Stimulated activated naive B cell treated with anti-CD40 and anti-IgM and Interleukin-4, amounts not matched to agents 10 μg/mL and 1 μg/mL and 100 μg/mL, for 72 hours (primary cell): Measurements from ENCODE around the gene DBNDD1.
"Not testable (repeated sequence)": the region's sequence is repeated elsewhere in the genome, so short reads cannot be mapped to it uniquely, and the experiment has no call there.

ENCODE experiments used
- ATAC-seq, 2 donors: fragments of 150-1000 bp; cut with Tn5 transposase; replicated peaks; 2 replicates each; pipeline ENCODE4 v1.10.0; 2021; ENCODE audit warnings: moderate library complexity in 1 of 2
- DNase-seq: peaks from one replicate; pipeline ENCODE4 v3.0.0; 2021
- H3K27ac Mint-ChIP-seq: one replicate; pipeline ENCODE4 v1.8.0; 2022; ENCODE audit warnings: mild to moderate bottlenecking, mixed read lengths
- H3K27me3 Mint-ChIP-seq, 2 donors: one replicate each; pipeline ENCODE4 v1.8.0; 2022; ENCODE audit warnings: mixed read lengths in 2 of 2
- H3K36me3 Mint-ChIP-seq, 2 donors: one replicate each; pipeline ENCODE4 v1.8.0; 2022; ENCODE audit warnings: mixed read lengths in 2 of 2, mild to moderate bottlenecking in 1 of 2
- H3K4me1 Mint-ChIP-seq, 2 donors: one replicate each; pipeline ENCODE4 v1.8.0; 2022; ENCODE audit warnings: mixed read lengths in 2 of 2, mild to moderate bottlenecking in 1 of 2
- H3K4me3 Mint-ChIP-seq, 2 donors: one replicate each; pipeline ENCODE4 v1.8.0; 2022; ENCODE audit warnings: mild to moderate bottlenecking in 2 of 2, mixed read lengths in 2 of 2, moderate library complexity in 1 of 2
- H3K9me3 Mint-ChIP-seq, 2 donors: one replicate each; pipeline ENCODE4 v1.8.0; 2022; ENCODE audit warnings: mixed read lengths in 2 of 2, mild to moderate bottlenecking in 1 of 2

Gene DBNDD1

GRCh38 chr16:90018652-90019542 lies at the start of gene DBNDD1:
TSS of gene DBNDD1 (minus strand) at chr16:90019456. CDS start at chr16:90019341, 115 bp downstream.
- Mint-ChIP-seq H3K27me3 (peaks cover 0 to 7% of the 10 kb centered on the region in 2 donors), H3K36me3 (peaks cover 2 to 3% of the 10 kb centered on the region in 2 donors), H3K4me1 (peaks cover 9 to 68% of the 10 kb centered on the region in 2 donors), H3K4me3 (peak within 1 kb of the TSS; percentile 79 to 86), H3K27ac (peak within 1 kb of the TSS; percentile 47), H3K9me3 (peaks cover 0 to 3% of the 10 kb centered on the region in 2 donors)
- no peak for DNase-seq
- peak in 1 of 2 donors; percentile 15 for ATAC-seq

DNA sequence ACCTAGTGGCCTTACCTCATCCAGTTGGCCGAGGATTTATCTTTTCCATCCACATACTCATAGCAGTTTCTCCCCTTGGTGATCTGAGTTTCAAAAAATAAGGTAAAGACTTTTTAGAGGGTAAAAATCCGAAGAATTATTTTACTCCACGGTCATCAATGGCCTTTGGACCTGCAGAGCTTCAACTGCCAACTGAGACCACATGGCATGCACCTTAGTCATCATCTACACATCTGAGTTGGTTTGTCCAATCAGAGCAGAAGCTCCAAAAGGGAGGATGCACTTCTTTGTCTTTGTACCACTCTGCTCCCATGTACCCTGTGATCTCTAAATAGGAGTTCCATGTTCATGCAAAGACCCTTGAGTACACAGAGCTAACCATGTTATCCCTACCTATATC lies 42.2 kb upstream of the DBNDD1 start:
- no peak overlapping the region for H3K4me3 Mint-ChIP-seq
- H3K4me1 Mint-ChIP-seq, result peaks cover 7 to 14% of the 10 kb centered on the region in 2 donors
- DNase-seq, result no peak
- no peak for ATAC-seq
- H3K27me3 Mint-ChIP-seq, result peaks cover 21 to 43% of the 10 kb centered on the region in 2 donors
- no peak overlapping the region for H3K27ac Mint-ChIP-seq
- H3K9me3 Mint-ChIP-seq, result no peaks in the 10 kb centered on the region
- no peaks in the 10 kb centered on the region for H3K36me3 Mint-ChIP-seq

DNA sequence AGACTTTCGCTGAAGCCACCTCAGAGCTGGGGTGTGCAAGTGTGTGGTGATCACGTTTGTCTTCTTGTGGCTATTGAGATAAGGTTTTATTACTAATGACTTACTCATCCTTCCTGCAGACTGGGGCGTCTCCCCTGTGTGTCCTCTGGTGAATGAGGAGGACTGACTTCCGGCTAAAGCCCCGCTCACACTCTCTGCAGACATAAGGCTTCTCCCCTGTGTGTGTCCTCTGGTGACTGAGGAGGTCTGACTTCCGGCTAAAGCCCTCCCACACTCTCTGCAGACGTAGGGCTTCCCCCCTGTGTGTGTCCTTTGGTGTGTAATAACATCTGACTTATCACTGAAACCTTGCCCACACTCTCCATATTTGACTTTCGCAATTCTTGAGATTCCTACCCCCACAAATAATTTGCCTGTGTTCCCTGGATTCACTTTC lies 38.5 kb upstream of the DBNDD1 start:
- ATAC-seq, result peak; percentile 65 to 70
- peaks cover 11 to 18% of the 10 kb centered on the region in 2 donors for H3K36me3 Mint-ChIP-seq
- no peak overlapping the region for H3K4me3 Mint-ChIP-seq
- H3K27me3 Mint-ChIP-seq, result peaks cover 19 to 48% of the 10 kb centered on the region in 2 donors
- H3K27ac Mint-ChIP-seq, result no peak overlapping the region
- DNase-seq, result no peak
- H3K4me1 Mint-ChIP-seq, result peaks cover 7 to 14% of the 10 kb centered on the region in 2 donors
- H3K9me3 Mint-ChIP-seq, result peaks cover 17 to 18% of the 10 kb centered on the region in 2 donors

- not testable (repeated sequence) for DNase-seq, H3K4me3 Mint-ChIP-seq, H3K27ac Mint-ChIP-seq, ATAC-seq
- peaks cover 11 to 18% of the 10 kb centered on the region in 2 donors for H3K36me3 Mint-ChIP-seq
- peaks cover 17 to 18% of the 10 kb centered on the region in 2 donors for H3K9me3 Mint-ChIP-seq
- peaks cover 7 to 14% of the 10 kb centered on the region in 2 donors for H3K4me1 Mint-ChIP-seq
- H3K27me3 Mint-ChIP-seq, result peaks cover 19 to 48% of the 10 kb centered on the region in 2 donors
Observed at GRCh38 chr16:90056521-90056920, 37.3 kb upstream of the DBNDD1 start.

GRCh38 chr16:90055371-90055770 lies 36.1 kb upstream of the DBNDD1 start:
- peaks cover 19 to 42% of the 10 kb centered on the region in 2 donors for H3K27me3 Mint-ChIP-seq
- ATAC-seq (no peak), DNase-seq (no peak)
- H3K9me3 Mint-ChIP-seq, result peaks cover 17 to 18% of the 10 kb centered on the region in 2 donors
- no peak overlapping the region for H3K4me3 Mint-ChIP-seq
- peaks cover 7 to 14% of the 10 kb centered on the region in 2 donors for H3K4me1 Mint-ChIP-seq
- H3K27ac Mint-ChIP-seq, result no peak overlapping the region
- H3K36me3 Mint-ChIP-seq, result peaks cover 11 to 18% of the 10 kb centered on the region in 2 donors

GRCh38 chr16:90054554-90054953 lies 35.3 kb upstream of the DBNDD1 start:
- ATAC-seq (no peak), DNase-seq (no peak)
- Mint-ChIP-seq H3K27me3 (peaks cover 19 to 36% of the 10 kb centered on the region in 2 donors), H3K4me1 (peaks cover 7 to 14% of the 10 kb centered on the region in 2 donors), H3K9me3 (peaks cover 17 to 18% of the 10 kb centered on the region in 2 donors), H3K36me3 (peaks cover 11 to 18% of the 10 kb centered on the region in 2 donors), H3K27ac (no peak overlapping the region), H3K4me3 (no peak overlapping the region)

- no peak overlapping the region for H3K27ac Mint-ChIP-seq
- peaks cover 19 to 35% of the 10 kb centered on the region in 2 donors for H3K27me3 Mint-ChIP-seq
- peaks cover 17 to 18% of the 10 kb centered on the region in 2 donors for H3K9me3 Mint-ChIP-seq
- no peak for DNase-seq
- peaks cover 11 to 18% of the 10 kb centered on the region in 2 donors for H3K36me3 Mint-ChIP-seq
- no peak overlapping the region for H3K4me3 Mint-ChIP-seq
- no peak for ATAC-seq
- peaks cover 7 to 14% of the 10 kb centered on the region in 2 donors for H3K4me1 Mint-ChIP-seq
Observed at GRCh38 chr16:90053902-90054500, 34.7 kb upstream of the DBNDD1 start.

GRCh38 chr16:90050969-90051368 lies 31.7 kb upstream of the DBNDD1 start:
- no peak for ATAC-seq
- DNase-seq, result no peak
- H3K27me3 Mint-ChIP-seq, result peaks cover 18 to 39% of the 10 kb centered on the region in 2 donors
- no peak overlapping the region for H3K4me3 Mint-ChIP-seq
- H3K36me3 Mint-ChIP-seq, result peaks cover 11 to 18% of the 10 kb centered on the region in 2 donors
- no peak overlapping the region for H3K27ac Mint-ChIP-seq
- peaks cover 17 to 18% of the 10 kb centered on the region in 2 donors for H3K9me3 Mint-ChIP-seq
- peaks cover 7 to 10% of the 10 kb centered on the region in 2 donors for H3K4me1 Mint-ChIP-seq

- peaks cover 8% of the 10 kb centered on the region in 2 donors for H3K9me3 Mint-ChIP-seq
- no peak overlapping the region for H3K4me3 Mint-ChIP-seq
- H3K27ac Mint-ChIP-seq, result no peak overlapping the region
Observed at GRCh38 chr16:90048737-90049330, 29.6 kb upstream of the DBNDD1 start.

GRCh38 chr16:90048347-90048722 lies 29.1 kb upstream of the DBNDD1 start:
- Mint-ChIP-seq H3K36me3 (peaks cover 4 to 13% of the 10 kb centered on the region in 2 donors), H3K27me3 (peaks cover 25 to 45% of the 10 kb centered on the region in 2 donors), H3K9me3 (peaks cover 5% of the 10 kb centered on the region in 2 donors), H3K27ac (no peak overlapping the region), H3K4me3 (peak overlapping the region in 1 of 2 donors; percentile 46), H3K4me1 (peaks cover 7 to 10% of the 10 kb centered on the region in 2 donors)
- ATAC-seq (peak in 1 of 2 donors; percentile 14), DNase-seq (no peak)

More at GRCh38 chr16:90048737-90049330, 29.6 kb upstream of the DBNDD1 start:
- ATAC-seq, result no peak
- Mint-ChIP-seq H3K4me1 (peaks cover 7 to 10% of the 10 kb centered on the region in 2 donors), H3K27me3 (peaks cover 22 to 46% of the 10 kb centered on the region in 2 donors), H3K36me3 (peaks cover 6 to 11% of the 10 kb centered on the region in 2 donors)
- DNase-seq, result no peak

- Mint-ChIP-seq H3K27ac (no peak overlapping the region), H3K27me3 (peaks cover 25 to 40% of the 10 kb centered on the region in 2 donors), H3K9me3 (no peaks in the 10 kb centered on the region), H3K4me1 (peaks cover 7 to 10% of the 10 kb centered on the region in 2 donors), H3K4me3 (peak overlapping the region in 1 of 2 donors; percentile 46), H3K36me3 (peaks cover 0 to 9% of the 10 kb centered on the region in 2 donors)
- ATAC-seq (no peak), DNase-seq (no peak)
Observed at GRCh38 chr16:90047714-90048346, 28.6 kb upstream of the DBNDD1 start.

- H3K27ac Mint-ChIP-seq, result no peak overlapping the region
- H3K36me3 Mint-ChIP-seq, result peaks cover 0 to 15% of the 10 kb centered on the region in 2 donors
- DNase-seq (no peak), ATAC-seq (no peak)
- peaks cover 25 to 39% of the 10 kb centered on the region in 2 donors for H3K27me3 Mint-ChIP-seq
- peaks cover 7 to 10% of the 10 kb centered on the region in 2 donors for H3K4me1 Mint-ChIP-seq
- H3K4me3 Mint-ChIP-seq, result peak overlapping the region in 1 of 2 donors; percentile 51
- H3K9me3 Mint-ChIP-seq, result no peaks in the 10 kb centered on the region
Observed at GRCh38 chr16:90046971-90047713, 27.9 kb upstream of the DBNDD1 start.
